Small intestine (tissue), 7 donors: ENCODE results near the gene ATP5PF. TPM values are rescaled to one million over a fixed set of nuclear protein-coding genes. Genes with fewer than 3 reads are reported as not detected.

Source experiments
- DNase-seq, 2 donors: peaks; one replicate each; pipeline versions ENCODE4 v3.0.0 to v3.0.0-alpha.2; 2013
- FAIRE-seq: peaks from 2 replicates; lab custom pipeline; 2012; peaks lifted over from hg19 to GRCh38; lab: Jason Lieb, UNC
- H3K27ac ChIP-seq, 3 donors: one replicate each; pipeline ENCODE4 v1.5.1; 2013; ENCODE audit warnings: low read length in 2 of 3, mild to moderate bottlenecking in 2 of 3, control low read depth in 1 of 3, inconsistent platforms in 1 of 3, low read depth in 1 of 3, moderate library complexity in 1 of 3
- H3K27me3 ChIP-seq, 3 donors: one replicate each; pipeline ENCODE4 v1.6.1; 2013; ENCODE audit warnings: low read length in 3 of 3, inconsistent platforms in 1 of 3; ENCODE audit not compliant: control insufficient read depth in 3 of 3, insufficient read depth in 3 of 3
- H3K36me3 ChIP-seq, 3 donors: one replicate each; pipeline ENCODE4 v1.6.1; 2013; ENCODE audit warnings: low read length in 3 of 3, inconsistent platforms in 1 of 3, low read depth in 1 of 3, mild to moderate bottlenecking in 1 of 3, moderate library complexity in 1 of 3; ENCODE audit not compliant: control insufficient read depth in 3 of 3, insufficient read depth in 2 of 3
- H3K4me1 ChIP-seq, 3 donors: one replicate each; pipeline ENCODE4 v1.6.1; 2013; ENCODE audit warnings: low read length in 2 of 3, inconsistent platforms in 1 of 3, low read depth in 1 of 3, mild to moderate bottlenecking in 1 of 3, moderate library complexity in 1 of 3; ENCODE audit not compliant: control insufficient read depth in 3 of 3, insufficient read depth in 2 of 3
- H3K4me3 ChIP-seq, 3 donors: one replicate each; pipeline ENCODE4 v1.5.1; 2013; ENCODE audit warnings: low read length in 3 of 3, control low read depth in 1 of 3, inconsistent platforms in 1 of 3, low read depth in 1 of 3, mild to moderate bottlenecking in 1 of 3, moderate library complexity in 1 of 3
- H3K9me3 ChIP-seq, 2 donors: one replicate each; pipeline ENCODE4 v1.6.1; 2013; ENCODE audit warnings: low read depth in 1 of 2, low read length in 1 of 2; ENCODE audit not compliant: control insufficient read depth in 2 of 2, insufficient read depth in 1 of 2
- WGBS, 3 donors: extraction: QIAGEN DNeasy Blood & Tissue Kit; methylation state at CpG; one replicate each; pipeline ENCODE4 v1.1.7; 2013; 5-methylcytosine and 5-hydroxymethylcytosine counted together
- polyA plus RNA-seq, 4 donors: library from polyadenylated mRNA; stranded (reverse) in 3 of 4; unstranded in 1 of 4; fragments of 200-250 nt in 3 of 4; fragments of 120-200 nt in 1 of 4; gene quantifications; one replicate each; pipeline versions ENCODE4 v1.2.1 to v1.2.3, GENCODE V29; 2013
- donor health status: healthy with polysubstance abuse.
- donor health status: control.
- donor health status: control.
- donor health status: Bipolar disorder and iron deficiency.
- donor health status: healthy.

The ATP5PF gene
- polyA plus RNA-seq, 4 donors, result 235 to 902 (median 549) TPM

GRCh38 chr21:25691976-25692375 lies 42.7 kb downstream of the ATP5PF start:
- Histone ChIP-seq H3K27ac (no peak overlapping the region), H3K4me1 (no peaks in the 10 kb centered on the region), H3K27me3 (no peaks in the 10 kb centered on the region), H3K9me3 (no peaks in the 10 kb centered on the region), H3K4me3 (no peak overlapping the region), H3K36me3 (peaks cover 0 to 2% (median 0%) of the 10 kb centered on the region in 3 donors)
- FAIRE-seq (no peak), DNase-seq (no peak)
- 64 to 82% (median 80%) methylated on average over 3 of the region's 3 CpGs for WGBS, 3 donors

GRCh38 chr21:25689226-25689625 lies 45.5 kb downstream of the ATP5PF start:
- Histone ChIP-seq H3K9me3 (no peaks in the 10 kb centered on the region), H3K36me3 (peaks cover 0 to 2% (median 0%) of the 10 kb centered on the region in 3 donors), H3K4me1 (no peaks in the 10 kb centered on the region), H3K4me3 (no peak overlapping the region), H3K27me3 (no peaks in the 10 kb centered on the region), H3K27ac (no peak overlapping the region)
- WGBS, 3 donors, result 73 to 82% (median 75%) methylated on average over 1 of the region's 1 CpG
- FAIRE-seq, result no peak
- no peak for DNase-seq

DNA sequence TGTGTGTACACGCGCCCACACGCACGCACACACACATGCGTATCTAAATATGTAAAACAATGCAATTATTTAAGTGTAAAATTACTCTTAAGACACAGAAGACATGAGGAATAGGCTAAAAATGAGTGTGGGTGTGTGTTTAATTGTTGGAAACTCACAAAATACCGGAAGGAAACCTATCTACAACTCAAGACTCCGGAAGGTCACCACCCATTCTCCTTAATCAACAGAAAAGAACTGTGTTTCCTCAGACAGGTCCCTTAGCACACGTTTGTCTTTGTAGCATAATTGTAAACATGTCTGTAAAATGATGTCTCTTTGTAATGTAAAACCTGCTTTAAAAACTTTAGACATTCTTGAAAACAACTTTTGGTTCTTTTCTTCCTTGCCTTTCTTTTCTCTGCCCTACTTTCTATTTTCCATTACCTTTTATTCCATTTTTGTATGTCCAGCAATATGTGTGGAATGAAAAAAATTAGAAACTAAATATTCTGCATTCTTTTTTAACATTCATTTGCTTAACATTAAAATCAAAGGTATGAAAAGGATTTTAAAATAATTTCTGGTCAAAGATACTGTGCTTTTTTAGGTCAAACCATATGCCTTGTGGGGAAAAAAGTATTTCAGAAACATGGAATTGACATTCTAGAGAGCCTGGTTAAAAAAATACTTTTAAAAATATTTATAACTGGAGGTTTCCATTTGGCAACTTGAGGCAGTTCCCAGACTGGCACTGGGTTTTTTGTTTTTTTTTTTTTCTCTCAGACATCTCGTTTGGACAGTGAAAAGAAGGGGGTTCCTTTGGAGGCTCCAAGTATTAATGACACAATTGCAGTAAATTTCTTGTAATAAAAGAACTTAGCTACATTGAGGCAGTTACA lies 46.2 kb downstream of the ATP5PF start:
- no peaks in the 10 kb centered on the region for H3K9me3 ChIP-seq
- H3K4me3 ChIP-seq, result no peak overlapping the region
- no peaks in the 10 kb centered on the region for H3K27me3 ChIP-seq
- no peaks in the 10 kb centered on the region for H3K4me1 ChIP-seq
- WGBS, 3 donors, result 63 to 76% (median 75%) methylated on average over 9 of the region's 9 CpGs
- H3K27ac ChIP-seq, result no peak overlapping the region
- H3K36me3 ChIP-seq, result peaks cover 0 to 2% (median 0%) of the 10 kb centered on the region in 3 donors
- DNase-seq, result no peak
- no peak for FAIRE-seq

GRCh38 chr21:25687787-25688186 lies 46.9 kb downstream of the ATP5PF start:
- DNase-seq, result no peak
- no peak overlapping the region for H3K27ac ChIP-seq
- H3K4me3 ChIP-seq, result no peak overlapping the region
- H3K36me3 ChIP-seq, result peaks cover 0 to 2% (median 0%) of the 10 kb centered on the region in 3 donors
- H3K9me3 ChIP-seq, result no peaks in the 10 kb centered on the region
- WGBS, 3 donors, result 82 to 88% (median 88%) methylated on average over 4 of the region's 4 CpGs
- no peaks in the 10 kb centered on the region for H3K4me1 ChIP-seq
- H3K27me3 ChIP-seq, result no peaks in the 10 kb centered on the region
- FAIRE-seq, result no peak

DNA sequence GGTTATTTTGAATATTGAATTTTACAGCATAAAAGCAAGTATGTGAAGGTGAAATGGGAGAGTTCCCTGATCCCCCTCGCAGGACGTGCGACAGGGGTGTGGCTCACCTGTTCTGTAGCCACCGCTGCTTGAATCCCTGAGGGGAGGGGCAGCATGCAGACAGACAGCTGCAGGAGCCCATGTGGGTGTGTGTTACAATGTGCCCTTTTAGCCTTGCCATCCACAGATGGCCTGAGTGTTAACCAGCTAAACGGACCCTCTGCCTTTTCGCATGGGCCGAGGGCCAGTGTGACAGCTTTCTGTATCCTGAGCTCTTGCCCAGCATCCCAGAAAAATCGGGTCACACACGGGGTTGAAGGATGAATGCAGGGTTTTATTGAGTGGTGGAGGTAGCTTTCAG lies 52.3 kb downstream of the ATP5PF start:
- 51 to 64% (median 58%) methylated on average over 9 of the region's 9 CpGs for WGBS, 3 donors
- no peak for FAIRE-seq

GRCh38 chr21:25676451-25676850 lies 58.3 kb downstream of the ATP5PF start:
- Histone ChIP-seq H3K4me1 (no peaks in the 10 kb centered on the region), H3K27me3 (no peaks in the 10 kb centered on the region), H3K27ac (no peak overlapping the region), H3K4me3 (no peak overlapping the region), H3K36me3 (no peaks in the 10 kb centered on the region), H3K9me3 (peaks cover 0 to 1% of the 10 kb centered on the region in 2 donors)
- DNase-seq (no peak), FAIRE-seq (no peak)

More for the DNA sequence above, 52.3 kb downstream of the ATP5PF start:
- Histone ChIP-seq H3K27me3 (no peaks in the 10 kb centered on the region), H3K9me3 (no peaks in the 10 kb centered on the region), H3K36me3 (no peaks in the 10 kb centered on the region), H3K4me1 (no peaks in the 10 kb centered on the region), H3K4me3 (no peak overlapping the region), H3K27ac (no peak overlapping the region)
- no peak for DNase-seq

Other genes with a start within 250 kb of the ATP5PF start
- gene MRPL39, start 127.4 kb downstream of the ATP5PF start, polyA plus RNA-seq, result 10 to 100 TPM; 31.1 to 42.9 (median 31.2) TPM
- 10 to 100 TPM in 1 of 4 donors, 1 to 10 TPM in 1, under 1 TPM in 1, not detected in 1; 0.27 to 13.3 (median 6.3) TPM for gene JAM2, start 95.6 kb downstream of the ATP5PF start, polyA plus RNA-seq
- gene GABPA, start 68 bp upstream of the ATP5PF start, polyA plus RNA-seq, result 10 to 100 TPM; 10.3 to 24.8 (median 10.7) TPM